COLO668 (cell line): ENCODE results near the gene SMCO2.

Experiments used
- DNase-seq: peaks from one replicate; lab custom pipeline; 2025; ENCODE audit not compliant: unreplicated experiment; lab: John Stamatoyannopoulos, UW

The SMCO2 gene

GRCh38 chr12:27498761-27499160 is 52.2 kb downstream of the SMCO2 start:
- no peak for DNase-seq

GRCh38 chr12:27499377-27499776 is 52.8 kb downstream of the SMCO2 start:
- DNase-seq = no peak

DNA sequence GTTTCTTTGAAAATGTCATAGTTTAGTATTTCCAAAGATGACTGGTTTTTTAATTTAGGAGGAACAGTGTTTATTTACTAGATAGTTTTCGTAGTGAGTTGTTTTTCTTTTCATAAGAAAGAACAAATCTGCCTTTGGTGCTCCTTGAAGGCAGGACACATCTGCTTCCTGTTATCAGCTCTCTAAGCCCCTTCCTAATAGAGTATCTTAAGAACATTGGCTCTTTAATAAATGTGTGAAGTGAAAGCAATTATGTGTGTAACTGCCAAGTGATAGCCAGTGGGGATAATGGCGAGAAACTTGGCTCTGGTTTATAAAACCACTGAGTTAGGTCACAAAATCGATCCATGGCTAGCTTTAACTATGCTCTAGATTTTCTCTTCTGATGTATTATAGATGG is 54.0 kb downstream of the SMCO2 start:
- DNase-seq = no peak

DNA sequence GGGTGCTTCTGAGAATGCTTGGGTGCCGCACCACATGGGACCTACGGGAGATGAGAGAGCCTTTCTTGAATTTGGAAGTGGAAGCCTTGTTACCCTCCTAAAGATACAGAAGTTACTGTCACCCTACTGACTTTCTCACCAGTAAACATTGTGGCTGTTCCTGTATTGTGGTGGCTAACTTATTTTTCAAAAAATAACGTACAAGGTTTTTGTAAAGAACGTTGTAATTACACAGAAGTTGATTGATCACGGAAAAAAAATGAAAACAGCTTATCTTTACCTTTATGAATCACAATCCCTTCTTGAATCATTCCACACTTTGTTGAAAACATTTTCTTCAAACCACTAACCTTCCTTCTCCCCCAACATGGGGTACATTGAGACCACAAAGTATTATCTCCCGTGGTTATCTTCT is 55.5 kb downstream of the SMCO2 start:
- no peak for DNase-seq

- no peak for DNase-seq
Observed at GRCh38 chr12:27504507-27504906, 58.0 kb downstream of the SMCO2 start.

DNA sequence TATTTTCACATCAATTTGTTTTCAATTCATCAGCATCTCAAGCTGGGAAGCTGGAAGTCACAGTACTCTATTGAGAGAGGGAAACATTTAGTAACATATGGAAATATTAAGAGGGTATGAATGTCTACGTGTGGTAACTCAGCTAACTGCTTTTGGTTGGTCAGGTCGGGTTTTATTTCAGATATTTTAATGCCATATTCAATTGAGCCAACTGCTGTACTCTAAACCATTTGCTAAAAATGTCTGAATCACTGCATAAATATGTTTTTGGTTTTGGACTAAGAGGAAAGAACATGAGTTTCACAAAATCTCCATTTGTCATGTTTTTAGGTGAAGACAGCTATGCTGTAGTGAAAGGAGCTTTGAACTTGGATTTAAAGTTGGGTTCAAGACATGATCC is 58.6 kb downstream of the SMCO2 start:
- no peak for DNase-seq

DNA sequence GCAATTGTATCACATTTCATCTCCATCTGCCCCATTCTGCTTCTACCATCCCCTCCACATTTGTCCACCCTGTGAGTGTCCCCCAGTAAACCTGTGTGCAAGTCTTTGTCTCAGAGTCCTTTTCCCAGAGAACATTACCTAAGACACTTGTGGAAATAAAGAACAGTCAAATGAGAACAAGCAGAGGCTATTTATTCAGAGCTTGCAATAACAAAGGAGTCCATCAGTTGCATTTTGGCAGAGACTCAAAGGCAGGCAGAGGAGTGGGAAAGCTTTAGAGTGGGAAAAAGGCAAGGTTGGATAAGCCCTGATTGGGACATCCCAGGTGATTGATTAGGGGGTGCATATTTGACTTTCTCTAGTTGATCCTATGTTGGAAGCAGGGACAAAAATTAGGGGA is 59.2 kb downstream of the SMCO2 start:
- no peak for DNase-seq

DNA sequence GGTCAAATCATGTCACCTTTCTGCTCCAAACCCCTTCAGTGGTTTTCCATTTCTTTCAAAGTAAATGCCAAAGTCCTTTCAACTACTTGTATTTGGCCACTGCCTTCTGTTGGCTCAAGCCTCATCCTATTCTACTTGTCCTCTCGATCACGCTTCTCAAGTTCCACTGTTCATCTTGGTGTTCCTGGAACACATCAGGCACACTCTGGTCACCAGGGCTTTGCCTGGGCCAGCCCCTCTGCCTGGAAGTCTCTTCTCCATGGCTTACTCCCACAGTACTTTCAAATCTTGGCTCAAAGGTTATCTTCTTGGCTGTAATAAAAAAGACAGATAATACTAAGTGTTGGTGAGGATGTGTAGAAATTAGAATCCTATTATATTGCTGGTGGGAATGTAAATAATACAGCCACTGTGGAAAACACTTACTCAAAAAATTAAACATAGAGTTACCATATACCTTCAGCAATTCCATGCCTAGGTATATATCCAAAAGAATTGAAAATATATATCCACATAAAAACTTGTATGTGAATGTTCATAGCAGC is 60.2 kb downstream of the SMCO2 start:
- no peak for DNase-seq

DNA sequence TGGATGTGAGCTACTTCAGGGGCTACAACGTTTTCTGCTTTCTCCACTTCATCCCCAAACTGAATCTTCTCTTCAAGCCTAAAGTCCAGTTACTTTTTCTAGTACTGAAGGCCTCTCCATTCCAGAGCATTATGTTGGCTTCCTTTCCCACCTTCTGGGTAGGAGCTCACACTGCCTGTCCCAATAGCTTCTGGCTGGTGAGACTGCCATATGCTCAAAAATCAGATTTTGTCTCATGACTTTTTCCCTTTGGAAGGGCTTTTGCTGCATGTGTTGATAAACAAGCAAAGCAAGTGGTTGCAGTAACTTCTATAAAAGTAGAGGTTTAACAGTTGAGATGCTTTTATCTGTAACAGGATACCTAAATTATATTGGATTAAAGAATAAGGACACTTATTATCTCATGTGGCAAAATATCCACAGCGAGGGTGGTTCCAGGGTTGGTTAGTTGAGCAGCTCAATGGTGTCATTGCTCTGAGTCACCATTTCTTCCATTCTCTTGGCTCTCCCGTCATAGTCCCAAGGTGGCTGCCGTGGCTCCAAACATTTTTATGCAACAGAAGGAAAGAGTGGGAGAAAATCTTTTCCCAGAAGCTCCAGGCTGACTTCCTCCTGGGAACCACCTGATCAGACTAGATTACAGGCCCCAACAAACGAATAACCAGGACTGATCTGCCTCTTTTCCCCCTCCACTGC is 62.3 kb downstream of the SMCO2 start:
- DNase-seq = no peak

DNA sequence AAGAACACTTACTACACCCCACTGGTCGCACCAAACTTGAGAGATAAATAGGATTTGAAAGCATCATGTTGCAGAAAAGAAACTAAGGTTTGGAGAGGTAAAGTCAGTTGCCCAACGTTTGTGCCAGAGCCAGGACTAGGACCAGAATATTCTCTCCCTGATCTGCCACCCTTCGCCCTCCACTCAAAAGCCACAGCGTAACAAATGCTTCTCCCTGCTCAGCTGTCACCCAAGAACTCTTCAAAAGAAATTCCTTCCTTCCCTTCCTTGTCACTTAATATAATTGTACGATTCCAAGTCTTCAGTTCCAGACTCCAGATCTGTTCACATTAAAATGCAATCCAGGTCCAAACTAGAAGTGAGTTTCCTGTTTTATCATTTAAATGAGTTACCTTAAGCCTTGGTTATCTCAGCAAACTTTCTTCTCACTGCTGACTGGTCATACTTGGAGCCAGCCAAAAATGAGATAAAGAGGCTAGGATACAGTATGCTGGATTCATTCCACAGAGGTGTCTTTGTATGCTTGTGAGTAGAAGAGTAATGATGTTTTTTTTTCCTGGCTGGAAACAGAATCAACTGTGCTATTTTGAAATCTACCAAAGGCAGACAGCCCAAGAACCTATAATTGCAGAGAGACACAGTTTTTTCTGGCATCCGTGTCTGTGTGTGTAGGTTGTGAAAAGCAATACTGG is 64.6 kb downstream of the SMCO2 start:
- DNase-seq = no peak

- DNase-seq = no peak
Observed at GRCh38 chr12:27511723-27512045, 65.1 kb downstream of the SMCO2 start.

DNA sequence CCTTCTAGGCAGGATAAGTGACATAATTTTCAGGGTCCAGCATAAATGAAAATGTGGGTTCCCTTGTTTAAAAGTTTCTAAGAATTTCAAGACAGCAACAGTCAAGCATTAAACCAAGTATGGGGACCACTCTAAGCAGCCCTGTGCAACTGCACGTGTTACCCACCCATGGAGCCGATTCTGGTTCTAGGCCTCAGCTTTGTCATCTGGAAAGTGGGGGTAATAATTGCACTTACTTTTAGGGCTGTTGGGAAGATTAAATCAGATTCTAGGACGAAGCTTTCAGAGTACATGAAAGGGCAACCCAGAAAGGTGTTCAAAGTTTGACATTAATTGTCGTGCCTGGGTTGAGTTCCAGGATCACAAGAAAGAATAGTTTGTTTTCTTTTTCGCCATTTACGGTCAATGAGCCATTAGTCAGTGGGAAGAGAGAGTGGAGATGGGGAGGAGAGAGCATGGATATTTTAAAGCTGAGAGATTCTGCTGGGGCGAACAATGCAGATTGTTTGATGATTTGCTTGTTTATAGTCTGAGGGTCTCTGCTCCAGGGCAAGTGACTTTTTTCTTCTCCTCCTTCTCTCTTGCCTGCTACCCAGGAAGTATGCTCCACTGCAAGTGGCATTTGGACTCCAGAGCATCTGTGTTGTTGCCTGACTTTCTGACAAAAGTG is 66.8 kb downstream of the SMCO2 start:
- no peak for DNase-seq

DNA sequence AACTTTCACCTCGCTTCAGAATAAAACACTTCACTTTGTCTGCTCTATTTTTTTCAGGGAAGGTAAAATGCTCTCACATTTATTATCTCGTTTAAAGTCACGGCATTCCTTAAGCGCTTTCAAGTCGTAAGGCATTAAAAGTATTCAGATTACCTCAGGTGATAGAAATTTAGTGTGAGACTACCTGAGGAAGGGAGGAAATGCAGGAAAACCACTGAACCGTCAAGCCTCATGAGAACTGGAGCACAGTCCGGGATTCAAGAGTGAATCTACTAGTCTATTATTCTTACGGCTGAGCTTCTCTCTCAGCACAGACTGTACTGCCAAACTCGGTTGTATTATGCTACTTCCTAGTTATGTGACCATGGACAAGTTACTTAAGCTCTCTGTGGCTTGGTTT is 69.1 kb downstream of the SMCO2 start:
- DNase-seq = no peak

DNA sequence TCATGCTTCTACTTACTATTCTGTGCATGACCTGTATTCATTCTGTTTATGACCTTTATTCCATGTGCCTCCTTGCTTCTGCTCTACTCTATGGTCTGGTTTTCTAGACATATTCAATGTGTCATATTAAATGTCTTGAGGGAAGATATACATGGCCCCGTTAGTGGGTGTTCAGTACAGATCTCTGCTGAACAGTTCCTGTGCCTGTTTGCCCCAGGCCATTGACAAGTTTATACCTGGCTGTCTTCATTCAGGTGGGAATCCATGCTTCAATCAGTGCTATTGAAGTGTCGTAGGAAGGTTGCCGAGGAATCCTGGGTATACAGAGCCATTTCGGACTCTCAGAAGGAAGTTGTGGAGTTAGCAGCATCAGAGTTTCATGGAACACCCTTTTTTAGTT is 70.1 kb downstream of the SMCO2 start:
- DNase-seq = no peak

GRCh38 chr12:27517546-27517945 is 71.0 kb downstream of the SMCO2 start:
- no peak for DNase-seq

DNA sequence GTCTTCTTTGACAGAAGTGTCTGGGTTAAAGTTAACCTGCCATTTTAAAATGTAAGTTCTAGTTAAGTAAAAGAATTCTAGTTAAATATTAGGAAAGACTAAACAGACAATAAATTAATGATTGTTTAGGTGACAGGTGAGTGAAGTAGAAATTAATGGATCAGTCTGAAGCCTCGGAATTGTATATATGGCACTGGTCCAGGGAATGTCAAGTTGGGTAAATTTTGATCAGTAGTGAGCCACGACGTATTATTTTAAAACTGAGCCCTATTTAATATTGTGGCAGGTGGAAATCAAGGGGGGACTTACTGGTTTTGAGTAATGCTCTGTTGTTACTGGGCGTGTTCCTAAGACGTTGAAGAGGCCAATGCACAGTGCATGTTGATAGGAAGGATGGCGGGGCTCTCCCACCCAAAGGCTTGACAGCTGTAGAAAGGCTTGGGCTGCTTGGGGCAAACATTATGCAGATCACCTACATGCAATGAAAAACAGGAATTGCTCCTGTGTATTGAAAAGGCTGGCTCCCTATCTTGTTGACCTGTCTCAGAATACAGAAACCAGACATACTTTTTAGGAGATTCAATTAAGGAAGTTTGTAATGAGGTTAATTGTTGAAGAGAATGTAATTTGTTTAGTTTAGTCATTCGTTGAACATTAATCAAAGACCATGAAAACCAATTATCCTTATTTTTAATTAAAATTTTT is 71.6 kb downstream of the SMCO2 start:
- no peak for DNase-seq

DNA sequence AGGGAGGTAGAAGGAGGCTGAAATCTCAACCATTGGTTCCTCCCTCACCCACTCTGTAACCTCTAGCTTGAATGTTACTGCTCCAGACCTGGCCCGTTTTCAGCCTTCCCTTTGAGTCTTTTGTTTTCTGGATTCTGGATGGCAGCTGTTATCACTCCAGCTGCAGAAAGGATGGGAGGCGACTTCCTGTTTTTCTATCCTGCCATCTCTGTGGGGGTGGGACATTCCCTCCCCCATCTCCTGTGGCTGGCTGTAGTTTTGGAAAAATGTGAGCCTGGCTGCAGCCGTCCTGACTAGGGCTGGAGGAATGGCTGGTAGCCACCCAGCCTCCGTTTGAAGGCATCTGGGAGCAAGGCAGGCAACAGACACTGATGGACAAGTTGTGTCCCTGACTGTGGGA is 74.5 kb downstream of the SMCO2 start:
- DNase-seq = peak; percentile 16

DNA sequence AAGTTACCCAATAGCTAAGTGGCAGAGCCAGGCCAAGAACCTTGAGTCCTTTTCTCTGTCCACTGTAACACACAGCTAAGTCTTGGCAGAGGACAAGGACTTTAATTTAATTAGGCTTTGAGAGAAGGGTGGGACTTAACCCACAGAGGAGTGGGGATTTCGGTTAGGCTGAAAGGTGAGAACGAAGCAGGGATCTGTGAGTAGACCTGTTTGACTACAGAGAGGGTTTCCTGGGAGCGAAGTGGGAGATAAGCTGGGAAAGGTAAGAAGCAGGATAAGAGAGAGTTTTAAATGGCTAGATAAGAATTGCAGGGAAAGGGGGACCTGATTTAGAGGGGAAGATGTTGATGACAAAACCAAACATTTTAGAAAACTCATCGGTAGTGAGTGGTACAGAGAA is 75.4 kb downstream of the SMCO2 start:
- DNase-seq = no peak

GRCh38 chr12:27523305-27523641 is 76.7 kb downstream of the SMCO2 start:
- no peak for DNase-seq

DNA sequence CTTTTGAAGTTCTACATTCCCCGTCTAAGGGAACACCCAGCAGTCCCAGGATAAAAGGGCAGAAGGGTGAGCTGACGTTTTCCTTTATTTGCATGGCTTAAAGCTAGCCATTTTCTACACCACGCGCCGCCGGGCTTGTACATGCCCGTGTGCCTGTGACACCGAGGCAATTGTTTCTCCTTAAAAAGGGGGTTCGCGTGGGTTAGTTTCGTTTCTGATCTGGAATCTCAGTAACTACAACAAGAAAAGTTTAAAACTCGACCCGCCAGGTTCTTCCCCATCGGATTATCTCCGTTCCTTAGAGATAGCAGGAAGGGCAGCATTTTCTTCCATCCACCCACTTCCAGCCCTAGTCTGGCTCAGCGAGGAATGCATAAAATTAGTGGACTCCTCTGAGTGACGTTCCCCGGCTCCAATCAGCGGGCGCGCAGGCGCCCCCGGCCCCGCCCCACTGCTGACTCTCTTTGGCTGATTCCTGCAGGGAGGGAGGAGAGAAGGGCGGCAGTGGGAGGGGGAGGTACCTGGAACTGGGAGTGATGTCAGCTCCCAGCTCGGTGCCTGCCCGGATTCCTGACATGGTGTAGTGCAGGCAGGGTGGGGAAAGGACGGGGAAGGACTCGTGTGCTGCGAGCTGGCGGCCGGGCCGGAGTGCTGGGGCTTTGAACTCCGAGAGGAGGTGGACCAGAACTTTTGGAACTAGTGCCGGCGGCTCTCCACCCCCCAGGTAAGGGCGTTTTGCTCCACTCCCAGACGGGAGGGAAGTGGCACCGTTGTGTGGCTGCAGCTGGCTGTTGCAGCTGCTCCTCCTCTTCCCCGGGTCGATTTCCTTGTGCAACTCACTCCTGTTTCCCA is 77.3 kb downstream of the SMCO2 start, which contains the start of gene PPFIBP1:
TSS of gene PPFIBP1 (plus strand) at position 565 of the 852 bp plus-strand sequence. CDS start 109,191 bp downstream, outside the sequence.
- peak; percentile 92 for DNase-seq

DNA sequence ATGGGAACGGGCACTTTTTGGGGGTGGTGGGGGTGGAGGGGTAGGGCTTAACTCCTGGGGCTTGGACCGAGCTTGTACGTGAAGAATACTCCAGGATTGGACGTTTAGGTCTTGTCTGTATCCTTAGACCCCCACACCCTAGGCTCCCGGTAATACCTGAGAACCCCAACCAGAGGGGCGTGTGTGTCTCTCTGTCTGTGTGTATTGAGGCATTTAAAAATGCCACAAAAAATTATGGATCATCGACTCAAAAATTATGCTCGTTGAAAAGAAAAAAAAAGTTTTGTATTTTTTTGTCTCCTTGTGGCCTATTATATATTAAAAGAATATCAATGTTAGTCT is 77.9 kb downstream of the SMCO2 start:
- DNase-seq = no peak
